LNCaP clone FGC (cell line): ENCODE results near the gene LIPC.

Experiments used
- DNase-seq: peaks from one replicate; pipeline ENCODE4 v3.0.0-alpha.2; 2011; ENCODE audit warnings: low read depth
- H3K4me3 ChIP-seq: 2 replicates; pipeline ENCODE4 v1.5.1; 2011; ENCODE audit warnings: mild to moderate bottlenecking, low read depth, low read length, control low read depth
- CTCF ChIP-seq: IDR thresholded peaks from 2 replicates; pipeline ENCODE4 v1.5.1; 2012; ENCODE audit warnings: mild to moderate bottlenecking; ENCODE audit not compliant: control insufficient read depth, insufficient read depth; ENCODE audit errors: extremely low read depth

The LIPC gene

DNA sequence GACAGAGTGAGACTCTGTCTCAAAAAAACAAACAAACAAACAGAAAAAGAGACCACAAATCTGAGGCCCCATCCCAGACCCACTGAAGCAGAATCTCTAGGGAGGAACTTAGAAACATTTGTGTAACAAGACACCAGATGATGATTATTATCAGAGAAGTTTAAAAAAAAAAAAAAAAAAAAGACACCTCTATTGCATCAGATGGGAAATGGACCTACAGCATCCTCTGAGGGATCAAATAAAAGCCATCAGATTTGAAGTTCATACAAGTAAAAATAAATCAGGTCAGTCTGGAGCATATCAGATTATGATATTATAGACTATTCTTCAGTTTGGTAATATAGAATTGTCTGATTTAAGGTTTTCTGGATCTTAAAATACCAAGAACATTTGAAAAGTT is 21.9 kb upstream of the LIPC start:
- DNase-seq, result no peak
- no peak overlapping the region for H3K4me3 ChIP-seq
- no peak for TF ChIP-seq CTCF

DNA sequence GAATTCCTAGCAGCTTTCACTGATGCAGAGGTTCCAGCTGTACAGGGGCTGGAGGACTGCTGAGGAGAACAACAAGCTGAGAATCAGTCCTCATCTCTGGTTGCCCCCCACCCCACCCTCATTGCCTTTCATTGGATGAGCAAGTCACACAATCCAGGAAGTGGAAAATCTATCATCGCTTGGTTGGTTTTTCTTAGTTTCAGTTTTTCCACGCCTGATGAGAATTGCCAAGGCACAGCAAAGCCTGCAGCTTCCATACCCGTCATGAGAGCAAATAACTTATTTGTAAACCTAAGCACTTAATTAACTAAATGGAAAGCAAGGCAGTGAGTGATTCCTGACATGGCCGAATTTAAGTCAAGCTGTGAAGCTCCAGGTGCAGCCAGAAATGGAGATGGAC is 21.4 kb upstream of the LIPC start:
- no peak for TF ChIP-seq CTCF
- DNase-seq, result no peak
- H3K4me3 ChIP-seq, result no peak overlapping the region

DNA sequence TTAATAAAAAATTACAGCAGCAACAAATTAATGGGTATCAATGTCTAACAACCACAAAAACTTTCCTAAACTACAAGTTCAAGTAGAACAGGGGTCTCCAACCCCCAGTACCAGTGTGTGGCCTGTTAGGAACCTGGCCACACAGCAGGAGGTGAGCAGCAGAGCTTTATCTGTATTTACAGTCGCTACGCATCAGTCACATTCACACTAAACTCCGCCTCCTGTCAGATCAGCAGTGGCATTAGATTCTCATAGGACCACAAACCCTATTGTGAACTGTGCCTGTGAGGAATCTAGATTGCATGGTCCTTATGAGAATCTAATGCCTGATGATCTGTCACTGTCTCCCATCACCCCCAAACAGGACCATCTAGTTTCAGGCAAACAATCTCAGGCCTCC is 18.5 kb upstream of the LIPC start:
- DNase-seq, result no peak
- no peak overlapping the region for H3K4me3 ChIP-seq
- TF ChIP-seq CTCF, result no peak

DNA sequence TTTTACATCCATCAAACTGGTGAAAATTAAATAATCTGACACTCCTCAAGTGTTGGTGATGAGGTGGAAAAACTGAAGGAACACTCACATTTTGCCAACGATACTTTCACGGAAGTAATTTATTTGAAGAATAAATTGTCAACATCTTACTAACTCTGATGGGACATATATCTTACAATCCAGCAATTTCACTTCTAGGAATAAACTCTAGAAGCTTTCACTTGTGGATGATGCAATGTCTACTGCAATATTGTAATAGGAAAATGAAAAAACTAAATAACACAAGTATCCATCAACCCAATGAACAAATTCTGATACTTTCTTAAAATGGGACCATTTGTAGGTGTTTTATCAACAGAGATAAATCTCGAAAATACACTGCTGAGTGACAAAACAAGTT is 16.2 kb upstream of the LIPC start:
- no peak for TF ChIP-seq CTCF
- no peak for DNase-seq
- H3K4me3 ChIP-seq, result no peak overlapping the region

DNA sequence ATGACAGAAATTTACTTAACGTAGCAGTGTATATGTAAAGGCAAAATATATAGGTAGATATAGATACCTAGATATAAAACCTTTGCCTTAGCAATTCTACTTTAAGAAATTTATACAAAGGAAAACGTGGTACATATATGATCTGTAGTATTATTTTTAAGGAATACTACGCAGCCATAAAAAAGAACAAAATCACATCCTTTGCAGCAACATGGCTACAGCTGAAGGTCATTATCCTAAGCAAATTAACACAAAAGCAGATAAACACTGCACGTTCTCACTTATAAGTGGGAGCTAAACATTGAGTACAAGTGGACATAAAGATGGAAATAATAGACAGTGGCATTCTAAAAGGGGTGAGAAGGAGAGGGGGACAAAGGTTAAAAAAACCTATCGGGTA is 14.8 kb upstream of the LIPC start:
- DNase-seq, result no peak
- no peak for TF ChIP-seq CTCF
- no peak overlapping the region for H3K4me3 ChIP-seq

DNA sequence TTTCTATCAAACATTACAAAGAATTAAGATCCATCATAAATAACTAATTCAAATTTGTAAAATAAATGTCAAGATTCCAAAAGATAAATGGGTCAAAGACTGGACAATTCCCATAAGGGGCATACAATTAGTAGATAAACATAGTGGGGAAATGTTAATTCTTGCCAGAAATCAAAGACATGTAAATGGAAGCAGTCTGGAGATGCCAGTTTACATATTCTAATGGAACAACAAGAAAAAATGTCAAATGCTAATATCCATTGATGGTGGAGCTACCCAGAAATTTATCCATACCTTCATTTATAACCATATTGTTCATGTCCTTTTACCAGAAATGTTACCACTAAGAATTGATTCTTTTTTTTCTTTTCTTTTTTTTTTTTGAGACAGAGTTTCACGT is 13.7 kb upstream of the LIPC start:
- DNase-seq, result no peak
- H3K4me3 ChIP-seq, result no peak overlapping the region
- no peak for TF ChIP-seq CTCF

GRCh38 chr15:58419803-58420524 is 11.8 kb upstream of the LIPC start:
- DNase-seq, result no peak
- no peak for TF ChIP-seq CTCF
- H3K4me3 ChIP-seq, result no peak overlapping the region
